ENCODE measurements around the gene POLN.

Gene POLN

GRCh38 chr4:2241410-2242353 lies at the start of gene POLN, which contains the start of gene HAUS3:
POLN (minus strand) TSS chr4:2242121; CDS start chr4:2229231, 12,890 bp downstream.
HAUS3 (minus strand) TSS chr4:2242121; CDS start chr4:2240946, 1,175 bp downstream.
- DNase-seq = peak; percentile 76

- DNase-seq = no peak
Measured at GRCh38 chr4:2290974-2291704, 49.2 kb upstream of the POLN start.

GRCh38 chr4:2290488-2290887 lies 48.6 kb upstream of the POLN start:
- DNase-seq = no peak

- DNase-seq = no peak
Measured at GRCh38 chr4:2289955-2290333, 48.0 kb upstream of the POLN start.

GRCh38 chr4:2289311-2289954 lies 47.5 kb upstream of the POLN start:
- DNase-seq = no peak

- DNase-seq = no peak
Measured at GRCh38 chr4:2288051-2288541, 46.2 kb upstream of the POLN start.

GRCh38 chr4:2287594-2287915 lies 45.6 kb upstream of the POLN start:
- DNase-seq = no peak

- DNase-seq = no peak
Measured at GRCh38 chr4:2286904-2287593, 45.1 kb upstream of the POLN start.

GRCh38 chr4:2285613-2286381 lies 43.9 kb upstream of the POLN start:
- DNase-seq = no peak

GRCh38 chr4:2284934-2285612 lies 43.2 kb upstream of the POLN start:
- no peak for DNase-seq

- DNase-seq = no peak
Measured at GRCh38 chr4:2284161-2284933, 42.4 kb upstream of the POLN start.

GRCh38 chr4:2283199-2283711 lies 41.3 kb upstream of the POLN start:
- DNase-seq = no peak

GRCh38 chr4:2281575-2282343 lies 39.8 kb upstream of the POLN start:
- no peak for DNase-seq

- no peak for DNase-seq
Measured at GRCh38 chr4:2280531-2281300, 38.8 kb upstream of the POLN start.

GRCh38 chr4:2277956-2278355 lies 36.0 kb upstream of the POLN start:
- DNase-seq = no peak

GRCh38 chr4:2276581-2277325 lies 34.8 kb upstream of the POLN start:
- no peak for DNase-seq

GRCh38 chr4:2275546-2276251 lies 33.8 kb upstream of the POLN start:
- DNase-seq = no peak

Data from NCI-H446 treated with DMSO at 0.1 percent for 48 hours (cell line).